ENCODE results near the gene TMEM101. TPM values are rescaled to one million over a fixed set of nuclear protein-coding genes. Genes with fewer than 3 reads are reported as not detected.

TMEM101 gene
- total and polyA plus RNA-seq, 10 of the 15 experiments (the other 5 are each of a cell fraction or from before 2014, with no cell fraction given): 18.4 to 72.5 (median 35.9) TPM

DNA sequence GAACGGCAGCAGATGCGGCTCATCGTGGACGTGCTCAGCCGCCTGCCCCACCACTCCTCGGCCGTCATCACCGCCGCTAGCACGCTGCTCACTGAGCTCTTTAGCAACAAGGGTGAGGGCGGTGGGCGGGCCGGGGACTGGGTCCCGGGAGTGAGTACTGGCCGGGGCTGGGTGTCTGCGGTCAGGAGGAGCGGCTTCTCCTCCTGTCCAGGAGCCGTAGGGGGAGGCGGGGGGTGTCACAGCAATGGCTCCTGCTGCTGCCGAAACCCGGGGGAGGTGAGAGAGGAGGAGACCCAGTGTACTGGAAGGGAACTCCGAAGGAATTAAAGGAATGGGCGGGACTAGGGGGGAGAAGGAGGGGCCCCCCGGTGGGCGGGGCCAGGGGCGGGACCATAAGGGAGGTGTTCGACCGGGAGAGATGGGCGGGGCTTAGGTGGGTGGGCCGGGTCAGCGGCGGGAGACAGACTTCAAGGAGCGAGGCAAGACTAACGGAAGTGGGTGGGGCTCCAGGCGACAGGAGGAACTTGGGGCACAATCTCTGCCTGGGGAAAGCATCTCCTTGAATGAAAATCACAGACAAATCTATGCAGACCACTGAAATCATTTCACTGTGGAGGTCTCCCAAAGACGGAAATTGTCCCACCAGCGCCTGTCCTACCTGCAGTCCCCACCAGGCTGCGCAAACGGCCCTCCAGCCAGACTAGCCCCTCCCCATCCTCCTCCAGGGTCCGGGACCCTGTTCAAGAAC, 8.0 kb downstream of the TMEM101 start (continued):
- TF ChIP-seq PML (IDR thresholded peaks at IDR 0.05; ENCODE audit: low read length): no peak
- no peak for TF ChIP-seq CBX3 (IDR thresholded peaks at IDR 0.05; ENCODE audit: borderline replicate concordance, low read depth)
- TF ChIP-seq MYC (IDR thresholded peaks at IDR 0.05; ENCODE audit: insufficient read depth, insufficient read length, insufficient replicate concordance, low read length, severe bottlenecking): no peak

DNA sequence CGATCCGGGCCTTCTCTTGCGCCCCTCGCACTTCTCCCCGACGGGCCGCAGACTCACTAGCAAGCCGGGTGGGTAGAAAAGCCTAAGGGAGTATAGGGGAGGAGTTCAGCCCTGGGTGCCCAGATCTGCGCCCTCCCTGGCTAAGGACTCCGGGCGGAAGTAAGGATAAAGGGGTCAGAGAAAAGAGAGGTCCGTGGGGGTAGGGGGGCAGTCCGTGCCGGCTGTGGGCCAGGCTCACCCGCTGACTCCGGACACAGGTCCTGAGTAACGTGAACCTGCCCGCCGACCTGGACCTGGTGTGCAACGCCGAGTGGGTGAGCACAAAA, 8.5 kb downstream of the TMEM101 start:
- H3K4me3 ChIP-seq: peak overlapping the region; percentile 91
- no peak overlapping the region for H3K27ac ChIP-seq (ENCODE audit: control insufficient read depth, insufficient read depth)
- no TSS peak for BruUV-seq (replicated peaks)
- H3K36me3 ChIP-seq (ENCODE audit: control insufficient read depth in 2 of 2, insufficient read depth in 2 of 2, low read length in 1 of 2): no peaks in the 10 kb centered on the region
- FAIRE-seq (no peak), DNase-seq (ENCODE audit: low read depth, low spot score) (no peak), ATAC-seq (peak; percentile 13)
- H4K20me1 ChIP-seq (ENCODE audit: control insufficient read depth, insufficient read depth): no peaks in the 10 kb centered on the region; the same call in 1 of the 2 replicates
- 0% methylated on average over 21 of the region's 21 CpGs for WGBS (ENCODE audit: insufficient coverage, insufficient replicate concordance, low lambda C conversion rate, missing lambda C conversion rate)
- no peaks in the 10 kb centered on the region for H3K79me2 ChIP-seq (ENCODE audit: control insufficient read depth, insufficient read depth, low read length)
- no peak overlapping the region for H3K9ac ChIP-seq (ENCODE audit: control insufficient read depth, insufficient read depth, low read length)
- peak overlapping the region; percentile 83 for H2AFZ ChIP-seq (ENCODE audit: control insufficient read depth, low read depth, low read length)
- H3K4me1 ChIP-seq (ENCODE audit: control insufficient read depth, insufficient read depth, low read length): peaks cover 9% of the 10 kb centered on the region
- ChIA-PET POLR2A (interaction anchor here (1.0 kb wide), 1 partner anchor 12 kb away, joined by 3 read pairs; no protein-coding TSS in a partner anchor), SMC1A (ENCODE audit: uncharacterized antibody, unreplicated experiment) (no interaction called here), RAD21 (ENCODE audit: unreplicated experiment) (interaction anchor here (0.7 to 1.6 kb wide), 3 partner anchors 36 to 171 kb away, joined by 3 to 4 read pairs (median 3); no protein-coding TSS in a partner anchor), CTCF (interaction anchor here (1.3 to 1.7 kb wide), 2 partner anchors 35 to 162 kb away, joined by 4 to 13 read pairs; no protein-coding TSS in a partner anchor)
- peaks cover 10% of the 10 kb centered on the region in 2 experiments for H3K27me3 ChIP-seq (replicated peaks in 1 of 2; ENCODE audit: control insufficient read depth in 2 of 2, insufficient read depth in 2 of 2, low read length in 1 of 2)
- intact Hi-C loops (cut with micrococcal nuclease; ENCODE audit: unreplicated experiment): no loop called here
- H3K4me2 ChIP-seq (ENCODE audit: control insufficient read depth, insufficient read depth): peak overlapping the region; percentile 98
- in situ Hi-C loops (cut with MboI): loop anchor here (25.0 kb wide), 1 partner anchor 794 kb away; the partner anchor contains the start of gene TMEM106A
- no peaks in the 10 kb centered on the region for H3K9me3 ChIP-seq (replicated peaks; ENCODE audit: control insufficient read depth, insufficient read depth, low read length)
- TF ChIP-seq CEBPB (IDR thresholded peaks at IDR 0.05; ENCODE audit: borderline replicate concordance in 1 of 2, low read depth in 2 of 2, low read length in 2 of 2): no peak
- 0 out of 2 replicates have a peak, but pooled peaks have one; percentile 28 for TF ChIP-seq LARP7 (IDR thresholded peaks at IDR 0.05)
- peak; percentile 51; the same call in 1 of the 2 replicates for TF ChIP-seq EZH2 (IDR thresholded peaks at IDR 0.05; ENCODE audit: borderline replicate concordance, control insufficient read depth, low read depth, low read length)
- no peak for TF ChIP-seq MEF2A (IDR thresholded peaks at IDR 0.05; ENCODE audit: insufficient read depth, low read depth, low read length)
- TF ChIP-seq NR2F1 (conservative IDR thresholded peaks at IDR 0.05): 0 out of 2 replicates have a peak, but pooled peaks have one; percentile 19
